Lower leg skin (tissue), 4 donors: ENCODE data around the gene OR6C74. TPM values are rescaled to one million over a fixed set of nuclear protein-coding genes. Genes with fewer than 3 reads are reported as not detected.

Experiments used
- DNase-seq, 2 donors: peaks; one replicate each; pipeline ENCODE4 v3.0.0-alpha.2; 2019; ENCODE audit warnings: low spot score in 2 of 2
- H3K4me3 ChIP-seq: fragments of 200-600 bp; sonication (generic); 2 replicates; pipeline ENCODE4 v1.5.1; 2017; ENCODE audit warnings: mild to moderate bottlenecking, low read depth; ENCODE audit not compliant: poor library complexity, severe bottlenecking
- POLR2A ChIP-seq, 2 donors: fragments of 450-650 bp; IDR thresholded peaks; one replicate each; pipeline ENCODE4 v1.6.1; 2016 to 2017; ENCODE audit warnings: antibody characterized with exemption in 2 of 2, mild to moderate bottlenecking in 1 of 2, moderate library complexity in 1 of 2
- WGBS, 2 donors: methylation state at CpG; one replicate each; pipeline ENCODE4 v1.1.5; 2018; 5-methylcytosine and 5-hydroxymethylcytosine counted together
- intact Hi-C: fragments of 100-400 bp; cut with DNase I; formaldehyde crosslinking; loops from one replicate; pipeline ENCODE4 v1.15.0; 2023; ENCODE audit warnings: low total_unique reads
- total RNA-seq, 4 donors: library from RNA; depleted of rRNA; stranded (reverse); fragments of >200 nt; gene quantifications; one replicate each; pipeline ENCODE4 v1.1.0, GENCODE V29; 2016
- TF ChIP-seq, protein P1 (sequence below), 3 donors: fragments of 450-650 bp; IDR thresholded peaks; one replicate each; pipeline ENCODE4 v1.5.1; 2016; ENCODE audit warnings: antibody characterized with exemption in 3 of 3, mild to moderate bottlenecking in 3 of 3, moderate library complexity in 2 of 3

The OR6C74 gene
- total RNA-seq, 4 donors from 2014 or later, result not detected

DNA sequence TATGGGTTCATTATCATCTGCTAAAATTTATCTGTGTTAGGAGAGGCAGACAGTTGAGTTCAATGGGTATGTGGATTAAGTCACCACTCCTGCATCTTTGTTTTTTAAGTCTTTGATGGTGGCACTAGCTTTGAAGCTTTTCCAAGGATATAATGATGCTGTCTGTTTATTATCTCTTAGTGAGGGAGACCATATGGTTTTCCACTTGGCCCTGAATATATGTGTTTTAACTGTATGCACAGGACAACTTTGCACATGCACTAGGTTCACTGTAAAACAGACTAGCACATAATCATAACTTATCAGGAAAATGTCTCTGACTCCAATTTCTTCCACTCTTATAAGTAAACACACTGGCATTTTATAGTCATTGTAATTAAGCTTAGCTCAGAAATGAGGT, 8.9 kb downstream of the OR6C74 start:
- TF ChIP-seq, protein P1, sequence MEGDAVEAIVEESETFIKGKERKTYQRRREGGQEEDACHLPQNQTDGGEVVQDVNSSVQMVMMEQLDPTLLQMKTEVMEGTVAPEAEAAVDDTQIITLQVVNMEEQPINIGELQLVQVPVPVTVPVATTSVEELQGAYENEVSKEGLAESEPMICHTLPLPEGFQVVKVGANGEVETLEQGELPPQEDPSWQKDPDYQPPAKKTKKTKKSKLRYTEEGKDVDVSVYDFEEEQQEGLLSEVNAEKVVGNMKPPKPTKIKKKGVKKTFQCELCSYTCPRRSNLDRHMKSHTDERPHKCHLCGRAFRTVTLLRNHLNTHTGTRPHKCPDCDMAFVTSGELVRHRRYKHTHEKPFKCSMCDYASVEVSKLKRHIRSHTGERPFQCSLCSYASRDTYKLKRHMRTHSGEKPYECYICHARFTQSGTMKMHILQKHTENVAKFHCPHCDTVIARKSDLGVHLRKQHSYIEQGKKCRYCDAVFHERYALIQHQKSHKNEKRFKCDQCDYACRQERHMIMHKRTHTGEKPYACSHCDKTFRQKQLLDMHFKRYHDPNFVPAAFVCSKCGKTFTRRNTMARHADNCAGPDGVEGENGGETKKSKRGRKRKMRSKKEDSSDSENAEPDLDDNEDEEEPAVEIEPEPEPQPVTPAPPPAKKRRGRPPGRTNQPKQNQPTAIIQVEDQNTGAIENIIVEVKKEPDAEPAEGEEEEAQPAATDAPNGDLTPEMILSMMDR (IDR thresholded peaks at IDR 0.05), result no peak
- no peak for TF ChIP-seq POLR2A (IDR thresholded peaks at IDR 0.05)
- no peak for DNase-seq
- intact Hi-C loops, result no loop called here
- no peak overlapping the region for H3K4me3 ChIP-seq

DNA sequence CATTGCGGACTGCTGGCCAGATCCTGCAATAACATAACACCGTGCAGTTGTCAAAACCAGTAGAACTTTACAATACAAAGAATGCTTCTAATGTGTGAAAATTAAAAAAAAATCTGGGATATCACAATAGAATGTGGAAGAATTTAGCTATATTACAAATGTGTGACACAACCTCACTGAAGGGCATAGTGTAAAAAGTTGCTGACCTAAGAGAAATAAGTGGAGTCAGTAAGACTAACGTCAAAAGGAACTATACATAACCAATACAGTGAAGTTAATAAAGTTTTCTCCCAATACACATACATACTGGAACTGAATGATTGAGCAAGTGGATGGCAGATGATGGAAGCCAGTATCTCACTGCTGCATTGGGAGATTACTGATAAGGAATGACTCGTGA, 12.4 kb downstream of the OR6C74 start:
- TF ChIP-seq POLR2A (IDR thresholded peaks at IDR 0.05), result no peak
- TF ChIP-seq, protein P1 (IDR thresholded peaks at IDR 0.05), result no peak
- DNase-seq, result no peak
- intact Hi-C loops, result no loop called here
- no peak overlapping the region for H3K4me3 ChIP-seq
- WGBS, 2 donors, result 92 to 94% methylated on average over 4 of the region's 4 CpGs

DNA sequence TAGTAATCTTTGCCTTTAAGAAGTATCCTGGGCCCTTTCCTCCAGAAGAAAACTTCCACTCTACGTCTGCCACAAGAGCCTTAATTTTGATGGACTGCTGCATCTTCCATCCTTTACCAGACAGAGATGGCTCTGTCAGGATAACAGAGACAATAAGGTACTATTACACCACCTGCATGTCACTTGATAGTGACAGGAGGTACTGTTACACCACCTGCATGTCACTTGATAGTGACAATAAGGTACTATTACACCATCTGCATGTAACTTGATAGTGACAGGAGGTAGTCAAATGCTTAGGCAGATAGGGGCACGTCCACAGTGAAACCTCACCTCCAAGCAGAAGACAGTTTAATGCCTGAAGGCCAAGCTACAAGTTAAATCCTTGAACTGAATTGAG, 13.9 kb downstream of the OR6C74 start:
- intact Hi-C loops, result no loop called here
- no peak for DNase-seq
- WGBS, 2 donors, result 48 to 57% methylated on average over 2 of the region's 2 CpGs
- TF ChIP-seq POLR2A (IDR thresholded peaks at IDR 0.05), result no peak
- TF ChIP-seq, protein P1 (IDR thresholded peaks at IDR 0.05), result no peak
- no peak overlapping the region for H3K4me3 ChIP-seq

DNA sequence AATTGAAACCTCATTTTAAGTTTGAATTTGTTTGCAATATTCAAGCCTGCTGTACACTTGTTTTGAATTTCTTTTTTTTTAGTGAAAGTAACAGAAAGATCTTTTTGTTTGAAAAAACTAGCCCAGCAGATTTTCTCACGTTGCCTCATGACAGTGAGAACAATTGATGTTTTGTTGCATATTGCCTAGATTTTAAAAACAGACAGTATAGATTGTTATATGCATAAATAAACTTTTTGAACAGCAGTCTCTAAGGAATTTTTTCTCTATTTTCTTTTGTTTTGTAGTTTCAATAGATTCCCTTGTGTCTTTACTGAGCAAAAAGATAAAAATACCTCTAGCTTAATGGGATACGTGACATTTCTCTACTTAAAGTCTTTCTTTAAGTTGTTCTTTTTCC, 36.6 kb downstream of the OR6C74 start:
- no peak overlapping the region for H3K4me3 ChIP-seq
- WGBS, 2 donors, result 54 to 61% methylated on average over 2 of the region's 2 CpGs
- TF ChIP-seq POLR2A (IDR thresholded peaks at IDR 0.05), result no peak
- TF ChIP-seq, protein P1 (IDR thresholded peaks at IDR 0.05), result no peak
- no peak for DNase-seq
- intact Hi-C loops, result no loop called here

DNA sequence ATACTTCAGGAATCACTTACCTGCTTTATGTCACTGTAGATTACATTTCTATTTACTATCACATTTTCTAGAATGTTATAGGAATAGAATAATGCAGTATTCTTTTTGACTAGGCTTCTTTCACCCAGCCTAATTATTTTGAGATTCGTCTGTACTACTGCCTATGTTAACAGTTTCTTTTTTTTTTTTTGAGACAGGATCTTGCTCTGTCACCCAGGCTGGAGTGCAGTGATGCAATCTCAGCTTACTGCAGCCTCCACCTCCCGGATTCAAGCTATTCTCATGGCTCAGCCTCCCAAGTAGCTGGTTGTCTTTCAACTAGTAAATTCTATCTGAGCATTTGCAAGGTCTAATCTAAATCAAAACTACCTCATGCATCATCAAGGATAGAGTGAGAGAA, 45.6 kb downstream of the OR6C74 start:
- WGBS, 2 donors, result 53 to 65% methylated on average over 2 of the region's 2 CpGs
- no peak for DNase-seq
- no peak overlapping the region for H3K4me3 ChIP-seq
- TF ChIP-seq, protein P1 (IDR thresholded peaks at IDR 0.05), result no peak
- TF ChIP-seq POLR2A (IDR thresholded peaks at IDR 0.05), result no peak
- intact Hi-C loops, result no loop called here

Other genes with a start within 250 kb of the OR6C74 start
- not detected for gene NEUROD4, start 224.6 kb upstream of the OR6C74 start, total RNA-seq
- not detected for gene OR9K2, start 118.2 kb upstream of the OR6C74 start, total RNA-seq
- not detected for gene OR10A7, start 23.6 kb upstream of the OR6C74 start, total RNA-seq
- not detected for gene OR6C6, start 52.0 kb downstream of the OR6C74 start, total RNA-seq
- not detected for gene OR6C1, start 69.7 kb downstream of the OR6C74 start, total RNA-seq
- not detected for gene OR6C3, start 86.1 kb downstream of the OR6C74 start, total RNA-seq
- not detected for gene OR6C75, start 118.4 kb downstream of the OR6C74 start, total RNA-seq
- gene OR6C65, start 155.9 kb downstream of the OR6C74 start, total RNA-seq, result not detected
- not detected for gene OR6C76, start 181.6 kb downstream of the OR6C74 start, total RNA-seq
- not detected for gene OR6C2, start 199.5 kb downstream of the OR6C74 start, total RNA-seq
- gene OR6C70, start 225.5 kb downstream of the OR6C74 start, total RNA-seq, result not detected
- not detected for gene OR6C68, start 247.8 kb downstream of the OR6C74 start, total RNA-seq